NCI-H2227 treated with DMSO at 0.1 percent for 48 hours (cell line): ENCODE results near the gene MSL3B.

ENCODE experiments used
- DNase-seq: peaks from one replicate; lab custom pipeline; 2025; lab: John Stamatoyannopoulos, UW

MSL3B gene

DNA sequence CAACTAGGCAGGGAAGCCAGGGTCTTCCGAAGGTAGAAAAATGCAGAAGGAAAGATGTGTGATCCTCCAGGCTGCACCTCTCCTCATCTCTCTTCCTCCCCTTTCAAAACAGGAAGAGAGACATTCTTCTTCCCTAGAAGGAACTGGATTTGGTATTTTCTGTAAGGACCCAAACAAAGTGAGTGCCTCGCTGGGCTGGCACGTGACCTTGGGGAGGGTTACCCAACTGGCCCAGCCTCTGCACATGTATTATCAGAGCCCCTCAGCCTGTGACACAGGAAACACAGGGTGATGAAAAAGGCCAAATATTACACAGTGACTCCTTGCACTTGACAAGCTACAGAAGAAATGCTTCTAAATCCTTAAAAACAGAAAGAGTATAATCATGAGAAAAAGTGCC lies 16.1 kb downstream of the MSL3B start:
- no peak for DNase-seq

DNA sequence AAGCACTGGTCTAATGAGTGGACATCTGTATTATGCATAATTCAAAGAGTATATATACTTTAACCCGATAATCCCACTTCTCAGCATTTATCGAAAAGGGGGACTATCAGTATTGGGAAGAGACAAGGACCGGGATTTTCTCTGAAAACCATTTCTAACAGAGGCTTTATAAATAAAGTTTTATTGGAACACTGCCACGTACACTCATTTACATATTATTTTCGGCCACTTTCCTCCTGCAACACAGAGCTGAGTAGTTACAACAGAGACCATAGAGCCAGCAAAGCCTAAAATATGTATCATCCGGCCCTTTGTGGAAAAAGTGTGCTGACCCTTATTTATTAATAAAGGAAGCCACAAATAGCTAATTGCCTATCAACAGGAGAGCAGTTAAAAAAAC lies 17.0 kb downstream of the MSL3B start:
- no peak for DNase-seq

DNA sequence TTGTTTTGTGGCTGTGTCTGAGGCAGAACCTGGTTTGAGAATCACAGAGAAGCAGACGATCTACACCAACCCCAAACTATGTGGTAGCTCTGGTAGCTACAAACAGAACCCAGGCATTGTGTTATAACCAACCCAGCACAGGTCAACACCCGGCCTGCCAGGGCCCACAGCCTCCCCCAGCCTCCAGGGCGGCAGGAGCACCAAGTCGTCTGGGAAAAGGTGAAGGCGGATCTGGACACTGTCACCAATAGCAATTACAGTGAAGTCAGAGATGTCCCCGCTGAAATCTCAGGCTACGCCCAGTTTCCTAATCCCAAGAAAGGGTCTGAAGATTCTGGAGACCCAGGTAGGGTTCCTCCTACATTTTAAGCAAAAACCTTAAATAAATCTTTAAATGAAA lies 17.4 kb downstream of the MSL3B start:
- no peak for DNase-seq

DNA sequence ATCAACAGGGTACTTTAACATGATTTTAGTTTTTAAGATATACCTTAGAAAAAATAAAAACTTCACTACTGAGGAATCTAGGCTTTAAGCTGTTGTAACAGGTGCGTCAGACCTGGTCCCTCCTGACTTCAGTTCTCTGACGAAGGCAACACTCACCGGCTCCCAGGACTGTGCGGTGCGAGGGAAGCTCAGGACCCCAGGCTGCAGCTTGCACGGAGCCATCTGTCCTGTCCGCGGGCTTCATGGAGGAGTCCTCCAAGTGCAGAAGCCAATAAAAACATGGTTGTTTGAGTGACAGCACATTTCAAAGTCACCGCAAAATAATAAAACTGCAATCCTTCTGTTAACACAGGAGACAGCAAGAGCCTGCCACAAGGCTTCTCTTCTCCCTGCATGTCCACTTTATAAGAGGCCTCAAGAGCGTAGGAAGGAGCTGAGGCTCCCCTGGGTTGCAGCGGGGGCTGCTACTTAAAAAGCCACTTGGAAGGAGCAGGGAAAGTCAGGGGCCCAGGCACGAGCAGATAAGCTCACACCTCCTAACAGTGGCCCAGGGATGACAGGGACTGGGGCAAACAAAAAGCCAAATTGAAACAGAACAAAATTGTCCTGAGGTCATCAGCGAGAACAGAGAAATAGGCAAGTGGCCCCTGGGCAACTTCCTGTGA lies 18.4 kb downstream of the MSL3B start:
- DNase-seq = no peak

DNA sequence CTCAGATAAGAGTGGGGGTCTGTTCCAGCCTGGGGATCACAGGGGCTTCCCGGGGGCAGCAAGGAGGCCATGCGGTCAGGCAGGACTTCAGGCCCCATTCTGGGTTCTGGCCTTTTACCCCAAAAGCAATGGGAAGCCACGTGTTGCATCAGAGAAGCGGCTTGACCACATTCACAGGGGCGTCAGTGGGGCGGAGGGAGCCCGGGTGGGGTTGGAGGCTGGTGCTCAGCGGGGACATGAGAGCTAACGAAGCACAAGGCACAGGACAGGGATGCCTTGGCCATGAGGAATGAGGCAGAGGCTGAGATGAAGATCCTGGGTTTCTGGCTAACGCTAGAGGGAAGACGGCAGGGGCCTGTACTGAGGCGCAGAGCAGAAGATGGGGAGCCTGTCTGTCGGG lies 19.9 kb downstream of the MSL3B start:
- DNase-seq = no peak

DNA sequence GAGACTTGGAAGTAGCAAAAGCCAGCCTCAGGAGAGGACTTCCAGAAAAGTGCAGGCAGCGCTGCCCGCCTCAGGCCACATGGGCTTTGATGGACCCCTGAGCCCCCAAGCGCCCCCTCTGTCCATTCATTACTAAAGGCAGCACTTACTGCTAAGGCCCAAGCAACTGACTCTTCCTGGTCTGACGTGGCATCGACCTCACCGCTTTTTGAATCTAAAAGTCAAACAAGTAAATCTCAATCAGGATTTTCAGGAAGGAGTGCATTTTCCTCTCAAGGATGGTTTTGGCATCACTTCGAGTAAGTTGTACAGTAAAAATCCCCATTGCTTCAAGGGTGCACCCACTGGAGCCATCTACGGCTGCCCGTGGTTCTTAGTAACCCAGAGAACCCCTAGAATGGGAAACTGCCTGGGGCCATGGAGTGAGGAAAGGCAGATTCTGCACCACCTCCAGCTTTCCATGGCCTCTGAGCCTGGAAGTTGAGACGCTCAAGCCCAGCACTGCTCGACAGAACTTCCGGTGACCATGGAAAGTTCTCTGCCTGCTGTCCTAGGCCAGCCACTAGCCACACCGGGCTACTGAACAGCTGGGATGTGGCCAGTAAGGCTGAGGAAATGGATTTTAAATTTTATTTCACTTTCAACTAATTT lies 20.8 kb downstream of the MSL3B start:
- DNase-seq = no peak

DNA sequence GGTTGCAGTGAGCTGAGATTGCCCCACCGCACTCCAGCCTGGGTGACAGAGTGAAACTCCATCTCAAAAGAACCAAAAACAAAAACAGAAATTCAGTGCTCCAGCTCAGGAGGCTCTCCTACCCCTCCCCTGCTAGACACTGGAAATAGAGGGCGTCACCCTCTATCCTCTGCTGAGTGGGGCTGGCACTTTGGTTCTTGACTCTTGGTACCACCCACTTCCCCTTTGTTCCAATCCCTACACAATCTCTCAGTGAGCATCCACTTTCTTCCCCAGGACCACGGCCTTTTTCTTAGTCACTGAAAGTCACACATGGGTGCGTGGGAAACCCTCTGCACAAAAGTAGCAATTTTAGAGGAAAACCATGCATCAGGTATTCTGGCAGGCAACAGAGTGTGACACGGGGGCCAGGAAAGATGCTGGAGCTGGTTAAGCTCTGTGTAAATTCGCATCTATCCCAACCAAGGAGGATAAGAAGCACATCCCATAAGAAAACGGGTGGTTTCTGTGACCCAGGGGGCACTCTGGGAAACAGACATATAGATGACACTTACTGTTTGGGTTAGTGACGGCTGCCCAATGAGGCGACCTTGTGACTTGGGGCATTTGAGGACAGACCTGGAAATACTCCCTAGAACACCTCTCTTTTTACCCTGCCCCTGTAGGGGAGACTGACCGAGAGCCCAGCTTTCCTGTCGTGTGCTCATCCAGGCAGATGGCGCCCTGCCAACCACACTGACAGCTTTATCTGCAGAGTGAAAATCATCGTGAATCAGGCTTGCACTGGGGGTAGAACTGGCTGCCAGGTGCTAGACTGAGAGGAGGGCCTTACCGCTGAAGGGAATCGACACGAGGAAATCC lies 21.6 kb downstream of the MSL3B start:
- no peak for DNase-seq

DNA sequence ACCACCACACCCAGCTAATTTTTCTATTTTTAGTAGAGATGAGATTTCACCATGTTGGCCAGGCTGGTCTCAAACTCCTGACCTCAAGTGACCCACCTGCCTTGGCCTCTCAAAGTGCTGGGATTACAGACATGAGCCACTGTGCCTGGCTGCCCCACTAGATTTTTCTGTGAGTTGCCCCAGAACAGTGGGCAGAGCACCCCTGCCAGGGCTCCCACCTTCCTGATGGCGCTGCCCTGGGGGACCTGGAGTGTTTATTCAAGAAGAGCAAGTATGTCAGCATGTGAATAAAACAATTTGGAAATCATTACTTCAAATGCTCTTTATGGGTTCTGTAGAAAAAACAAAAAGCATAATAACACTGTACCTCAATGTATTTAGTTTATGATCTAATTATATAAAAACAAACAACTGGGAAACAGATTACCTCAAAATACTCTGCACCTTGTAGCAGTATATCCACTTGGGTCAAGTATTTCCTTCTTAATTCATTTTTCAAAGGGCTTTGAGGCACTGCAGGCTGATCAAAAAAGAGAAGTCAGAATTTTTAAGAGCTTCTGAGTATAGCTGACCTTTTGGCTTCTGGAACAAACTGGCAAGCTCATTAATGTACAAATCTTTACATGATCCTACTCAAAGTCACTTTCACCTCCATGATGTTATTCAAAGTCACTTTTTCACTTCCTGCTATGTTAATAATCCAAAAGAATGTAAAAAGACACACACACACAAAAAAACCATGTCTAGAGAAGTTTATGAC lies 22.7 kb downstream of the MSL3B start:
- no peak for DNase-seq

DNA sequence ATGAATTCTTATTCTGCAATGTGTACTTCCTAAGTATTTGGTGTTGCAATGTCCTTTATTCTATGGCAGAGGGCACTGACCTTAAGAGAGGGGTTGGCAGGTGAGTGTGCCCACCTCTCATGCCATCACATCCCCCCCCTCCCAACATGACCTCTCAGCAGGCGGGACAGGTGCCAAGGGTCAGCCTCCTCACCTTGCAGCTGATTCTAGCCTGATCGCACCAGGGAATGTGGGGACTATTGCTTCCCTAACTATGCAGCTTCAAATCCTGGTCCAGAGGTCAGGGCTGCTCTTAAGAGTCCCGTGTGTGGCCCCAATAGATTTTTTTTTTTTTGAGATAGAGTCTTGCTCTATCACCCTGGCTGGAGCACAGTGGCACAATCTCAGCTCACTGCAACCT lies 23.4 kb downstream of the MSL3B start:
- DNase-seq = no peak

DNA sequence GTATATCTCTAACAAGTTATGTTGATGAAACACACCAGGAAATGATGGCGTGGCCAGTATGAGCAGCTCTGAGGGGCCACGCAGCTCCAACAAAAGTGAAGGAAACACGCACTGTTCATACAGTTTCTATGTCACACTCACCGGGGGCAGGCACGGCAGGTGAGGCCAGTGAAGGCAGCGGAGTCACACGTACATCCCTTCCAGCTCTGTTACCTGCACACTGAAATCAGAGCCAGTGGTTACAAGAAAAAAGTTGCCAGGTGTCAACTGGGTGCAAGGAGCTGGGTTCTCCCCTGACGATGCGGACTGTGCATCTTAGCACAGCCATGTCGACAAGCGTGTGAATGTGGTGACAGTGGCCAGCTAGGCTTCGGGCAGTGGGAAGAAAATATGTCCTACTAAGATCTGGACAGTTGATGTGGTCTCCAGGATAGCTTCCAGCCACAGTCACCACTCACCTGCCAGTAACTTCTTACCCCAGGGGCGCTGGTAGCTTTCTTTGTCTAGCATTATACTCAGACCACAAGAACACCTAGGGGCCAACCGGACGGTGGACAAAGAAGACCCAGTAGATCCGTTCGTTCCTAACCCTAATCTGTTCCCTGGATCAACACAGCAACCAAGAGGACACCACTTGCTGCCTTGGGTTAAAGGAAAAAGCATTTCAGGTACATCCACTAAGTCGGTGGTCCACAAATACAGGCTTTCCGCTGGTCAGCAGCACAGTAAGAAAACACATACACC lies 23.9 kb downstream of the MSL3B start:
- no peak for DNase-seq

DNA sequence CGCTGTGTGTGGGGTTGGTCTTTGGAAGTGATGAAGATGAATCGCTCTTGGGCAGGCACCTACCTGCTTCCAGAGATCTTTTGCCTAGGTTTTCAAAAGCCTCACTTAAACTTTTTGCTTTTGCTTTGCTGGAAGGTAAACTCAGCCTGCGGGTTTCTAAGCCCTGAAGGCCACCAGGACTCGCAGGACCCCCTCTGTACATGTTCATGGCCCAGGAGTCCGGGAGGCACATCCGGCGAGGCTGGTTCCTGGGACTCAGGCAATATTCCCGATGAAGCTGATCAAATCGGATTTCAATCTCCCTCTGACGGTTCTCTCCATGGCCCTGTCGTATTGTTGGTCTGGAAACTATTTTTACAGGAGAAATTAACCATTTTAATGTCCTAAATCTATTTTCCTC lies 27.0 kb downstream of the MSL3B start:
- no peak for DNase-seq

DNA sequence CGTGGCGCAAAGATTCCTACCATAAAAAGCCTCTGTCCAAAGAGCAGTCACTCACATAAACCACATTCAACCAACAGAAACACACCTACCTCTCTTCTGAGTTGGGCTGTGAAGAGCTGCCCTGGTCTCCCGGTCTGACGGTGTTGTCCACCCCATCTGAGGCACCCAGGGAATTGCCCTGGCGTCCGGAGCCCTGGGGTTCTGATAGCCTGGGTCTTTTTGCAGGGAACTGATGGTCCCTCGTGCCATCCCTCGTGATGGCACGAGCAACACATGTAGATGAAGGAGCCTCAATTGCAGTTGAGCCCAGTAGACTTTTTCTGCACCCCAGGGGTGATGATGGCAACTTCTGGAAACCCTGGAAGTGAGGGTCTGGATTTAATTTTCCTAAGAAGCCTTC lies 27.7 kb downstream of the MSL3B start:
- no peak for DNase-seq

DNA sequence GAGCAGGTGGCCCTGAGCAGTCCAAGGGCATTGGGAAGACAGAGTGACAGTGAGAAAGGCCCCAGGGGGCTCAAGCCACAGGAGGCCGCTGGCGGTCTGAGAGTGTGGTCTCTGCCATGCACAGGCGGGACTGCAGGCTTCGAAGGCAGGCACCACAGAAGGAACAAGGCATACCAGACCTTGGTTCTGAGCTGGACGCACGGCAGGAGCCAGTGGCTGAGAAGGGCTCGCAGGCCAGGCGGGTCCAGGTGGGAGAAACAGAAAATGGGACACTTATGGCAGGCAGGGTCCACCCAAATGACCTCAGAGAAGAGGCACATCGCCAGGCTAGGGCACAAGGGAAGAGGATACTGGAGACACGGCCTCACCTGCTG lies 28.8 kb downstream of the MSL3B start:
- no peak for DNase-seq

DNA sequence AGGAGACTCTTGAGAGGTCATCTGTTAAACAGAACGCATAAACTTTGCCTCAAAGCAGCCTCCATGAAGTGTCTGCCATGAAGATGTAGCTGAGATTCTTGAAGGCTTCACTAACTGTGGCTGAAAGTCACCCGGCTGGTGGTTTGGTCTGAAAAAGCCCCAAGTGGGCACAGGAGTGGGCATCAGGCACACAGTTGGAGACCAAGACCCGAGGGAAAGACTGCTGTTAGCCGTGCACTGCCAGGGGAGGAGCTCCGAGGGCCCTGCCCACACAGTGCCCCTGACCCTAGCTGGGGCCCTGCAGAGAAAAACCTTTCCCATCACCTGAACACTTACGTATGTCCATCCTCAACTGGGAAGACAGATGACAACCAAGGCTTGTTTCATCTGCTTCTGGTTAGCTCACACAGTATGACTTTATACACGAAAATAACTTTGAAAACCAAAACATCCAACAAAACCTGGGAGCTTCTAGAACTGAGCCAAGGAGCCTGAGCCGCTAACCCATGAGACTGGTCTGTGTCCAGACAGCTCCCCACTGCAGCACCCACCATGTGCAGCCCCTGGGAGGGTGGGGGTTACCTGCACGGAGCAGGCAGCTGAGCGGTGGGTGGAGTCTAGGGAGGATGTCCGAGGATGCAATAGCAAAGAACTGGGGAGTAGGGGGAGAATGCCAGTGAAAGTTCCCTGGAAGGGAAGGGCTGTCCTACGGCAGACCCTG lies 29.3 kb downstream of the MSL3B start:
- DNase-seq = no peak

DNA sequence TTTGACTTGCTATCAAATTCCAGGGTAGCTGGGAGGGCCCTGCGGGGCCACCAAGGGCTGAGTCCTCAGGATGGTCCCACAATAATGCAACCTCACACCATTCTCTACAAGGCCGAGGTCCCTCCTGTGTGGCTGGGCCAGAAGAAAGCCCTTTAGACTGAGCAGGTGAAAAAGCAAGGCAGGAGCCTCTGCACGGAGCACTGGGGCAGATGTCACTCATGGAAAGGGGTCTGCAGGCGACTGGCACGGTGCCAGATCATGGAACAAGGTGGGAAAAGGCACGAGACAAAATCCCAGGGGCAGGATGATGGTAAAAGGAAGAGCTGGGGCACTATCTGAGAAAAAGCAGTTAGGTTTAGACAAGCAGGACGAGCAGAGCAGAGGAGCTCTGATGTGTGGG lies 29.9 kb downstream of the MSL3B start:
- DNase-seq = no peak

DNA sequence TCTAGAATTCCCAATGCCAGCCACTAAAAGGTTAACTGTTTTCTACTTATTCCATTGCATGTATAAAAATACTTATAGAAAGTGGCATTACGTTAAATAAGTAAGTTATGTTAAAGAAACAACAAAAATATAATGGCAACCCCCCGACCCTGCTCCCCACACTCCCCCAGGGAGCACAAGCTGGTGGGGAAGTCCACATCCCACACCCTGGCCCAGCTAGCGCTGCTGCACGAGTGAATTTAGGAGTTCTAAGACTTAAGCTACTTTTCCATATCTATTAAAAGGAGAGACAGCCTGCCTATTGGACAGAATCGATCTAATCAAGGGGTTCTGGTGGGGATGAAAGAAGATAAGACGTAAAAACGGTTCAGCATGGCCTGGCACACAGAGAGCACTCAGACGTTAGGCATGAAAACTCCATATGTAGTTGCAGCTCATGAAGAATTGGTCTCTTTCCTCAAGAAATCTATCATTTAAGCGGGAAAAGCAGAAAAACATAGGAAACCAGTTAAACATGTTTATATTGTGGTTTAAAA lies 30.4 kb downstream of the MSL3B start:
- no peak for DNase-seq

DNA sequence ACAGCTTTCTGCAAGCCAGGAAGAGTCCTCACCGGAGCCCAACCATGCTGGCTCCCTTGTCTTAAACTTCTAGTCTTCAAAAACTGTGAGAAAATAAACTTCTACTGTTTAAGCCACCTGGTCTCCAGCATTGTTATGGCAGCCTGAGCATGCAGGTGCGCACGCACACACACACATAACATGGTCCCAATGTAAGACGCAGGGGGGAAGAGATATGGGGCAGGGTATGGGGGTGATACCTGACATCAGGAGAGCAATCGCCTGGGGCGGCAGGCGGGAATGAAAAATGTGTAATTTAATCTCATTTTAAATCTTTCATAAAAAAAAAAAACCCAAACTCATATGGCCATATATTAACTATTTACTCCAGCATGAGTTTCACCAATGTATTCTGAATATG lies 31.8 kb downstream of the MSL3B start:
- no peak for DNase-seq

DNA sequence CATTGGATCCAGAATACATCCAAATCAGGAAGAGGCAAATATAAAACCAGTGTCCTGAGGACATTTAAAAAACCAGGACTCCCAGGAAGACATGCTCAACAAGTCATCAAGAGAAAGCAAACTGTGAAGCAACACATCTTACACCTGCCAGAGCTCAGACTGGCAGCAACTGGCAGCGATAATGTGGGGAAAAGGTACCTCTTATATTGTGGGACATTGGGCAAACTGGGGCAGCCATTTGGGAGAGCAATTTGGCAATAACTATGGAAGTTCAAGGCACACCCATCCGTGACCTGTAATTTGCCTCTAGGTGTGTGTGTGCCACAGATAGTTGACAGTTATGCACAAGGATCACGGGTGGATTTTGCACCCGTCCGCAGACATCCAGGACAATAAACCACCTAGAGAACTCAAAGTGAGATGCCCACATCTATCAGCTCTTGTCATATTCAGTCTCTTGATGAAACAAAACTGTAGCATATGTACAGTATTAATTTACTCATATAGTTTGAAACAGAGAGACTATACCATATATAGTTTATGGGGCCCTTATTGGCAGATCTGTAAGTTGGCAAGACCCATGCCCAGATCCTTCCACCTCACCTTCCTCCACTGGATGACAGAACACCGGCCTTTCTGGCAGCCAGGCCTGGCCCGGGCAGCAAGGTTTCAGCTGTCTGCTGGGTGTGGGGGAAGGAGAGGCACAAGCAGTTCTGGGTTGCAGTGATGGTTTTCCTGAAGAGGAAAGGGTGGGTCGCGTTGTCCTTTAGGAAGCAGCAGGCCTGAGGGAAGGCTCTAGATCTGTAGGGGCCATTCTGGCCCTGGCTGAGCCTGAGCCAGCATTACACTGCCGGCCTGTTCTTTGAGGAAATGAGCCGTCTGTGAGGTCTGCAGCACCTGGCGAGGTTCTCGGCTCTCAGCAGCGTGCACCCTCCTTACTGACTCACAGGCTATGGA lies 32.7 kb downstream of the MSL3B start:
- no peak for DNase-seq

DNA sequence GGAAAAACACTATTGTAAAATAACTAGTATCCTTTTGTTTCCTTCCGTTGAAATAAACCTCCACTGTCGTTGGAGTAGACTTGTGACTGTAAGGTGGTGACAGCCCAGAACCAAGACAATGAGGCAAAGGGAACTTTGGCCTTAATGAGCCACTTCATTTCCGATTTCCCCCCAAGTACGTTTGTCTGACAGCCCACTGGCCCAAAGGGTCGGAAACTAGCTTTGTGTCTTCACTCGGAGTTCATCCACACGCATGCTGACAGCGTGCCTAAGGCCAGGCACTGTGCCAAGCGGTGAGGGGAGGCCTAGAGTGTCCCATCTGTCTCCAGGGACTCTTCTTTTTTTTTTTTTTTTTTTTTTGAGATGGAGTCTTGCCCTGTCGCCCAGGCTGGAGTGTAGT lies 34.8 kb downstream of the MSL3B start:
- DNase-seq = no peak

DNA sequence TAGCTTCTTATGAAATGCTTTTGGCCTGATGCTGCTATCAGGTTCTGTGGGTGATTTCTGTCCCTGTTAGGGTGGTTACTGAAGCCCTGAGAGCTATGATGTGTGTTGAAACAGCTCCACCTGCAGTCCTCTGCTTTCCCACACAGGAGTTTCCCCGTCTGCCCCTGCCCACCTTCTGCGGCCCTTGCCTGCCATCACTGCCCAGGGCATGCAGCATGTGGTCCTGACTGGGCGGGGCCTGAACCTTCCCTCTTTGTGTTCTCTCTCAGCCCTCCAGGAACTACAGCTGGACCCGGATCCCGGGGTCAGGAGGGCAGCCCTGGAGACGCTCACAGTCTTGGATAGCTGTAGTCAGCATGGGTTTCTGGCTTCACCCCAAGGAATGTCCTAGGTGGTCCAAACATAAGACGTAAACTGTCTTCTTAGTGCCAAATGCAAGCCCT lies 35.3 kb downstream of the MSL3B start:
- peak; percentile 28 for DNase-seq
